ENCODE results near the gene ZNF280D.

- no peak for TF ChIP-seq CTCF (IDR thresholded peaks at IDR 0.05)
- TF ChIP-seq POLR2A (IDR thresholded peaks at IDR 0.05; ENCODE audit: low read depth) = no peak
- no peak for TF ChIP-seq EP300 (IDR thresholded peaks at IDR 0.05)
- TF ChIP-seq POLR2AphosphoS5 (IDR thresholded peaks at IDR 0.05) = no peak
Measured at GRCh38 chr15:56698270-56698669, 35.0 kb downstream of the ZNF280D start.

Data from esophagus muscularis mucosa (tissue), 4 donors.